ENCODE results near the gene WWC1.
"Not testable (repeated sequence)": the region's sequence is repeated elsewhere in the genome, so short reads cannot be mapped to it uniquely, and the experiment has no call there.

Gene WWC1

GRCh38 chr5:168337361-168337760, 45.9 kb downstream of the WWC1 start:
- no peak for DNase-seq (ENCODE audit: extremely low read depth, low read depth)
- TF ChIP-seq CTCF (IDR thresholded peaks at IDR 0.05; ENCODE audit: low read depth, low read length): no peak

- TF ChIP-seq CTCF (IDR thresholded peaks at IDR 0.05; ENCODE audit: low read depth, low read length): no peak
- no peak for DNase-seq (ENCODE audit: extremely low read depth, low read depth)
Measured at GRCh38 chr5:168339109-168339771, 47.8 kb downstream of the WWC1 start.

- DNase-seq (ENCODE audit: extremely low read depth, low read depth): not testable (repeated sequence)
Measured at GRCh38 chr5:168339772-168340140, 48.3 kb downstream of the WWC1 start.

GRCh38 chr5:168340487-168340886, 49.0 kb downstream of the WWC1 start:
- no peak for TF ChIP-seq CTCF (IDR thresholded peaks at IDR 0.05; ENCODE audit: low read depth, low read length)
- DNase-seq (ENCODE audit: extremely low read depth, low read depth): no peak

- no peak for TF ChIP-seq CTCF (IDR thresholded peaks at IDR 0.05; ENCODE audit: low read depth, low read length)
- DNase-seq (ENCODE audit: extremely low read depth, low read depth): no peak
Measured at GRCh38 chr5:168341178-168341577, 49.7 kb downstream of the WWC1 start.

GRCh38 chr5:168342151-168342825, 50.8 kb downstream of the WWC1 start:
- TF ChIP-seq CTCF (IDR thresholded peaks at IDR 0.05; ENCODE audit: low read depth, low read length): no peak
- DNase-seq (ENCODE audit: extremely low read depth, low read depth): no peak

GRCh38 chr5:168342985-168343384, 51.5 kb downstream of the WWC1 start:
- no peak for TF ChIP-seq CTCF (IDR thresholded peaks at IDR 0.05; ENCODE audit: low read depth, low read length)
- no peak for DNase-seq (ENCODE audit: extremely low read depth, low read depth)

- no peak for TF ChIP-seq CTCF (IDR thresholded peaks at IDR 0.05; ENCODE audit: low read depth, low read length)
- DNase-seq (ENCODE audit: extremely low read depth, low read depth): no peak
Measured at GRCh38 chr5:168346417-168346816, 55.0 kb downstream of the WWC1 start.

Measured in AG09319 (cell line).